Umbilical cord (tissue), 2 donors: ENCODE results near the gene ZNF652. TPM values are rescaled to one million over a fixed set of nuclear protein-coding genes. Genes with fewer than 3 reads are reported as not detected.
"Not testable (repeated sequence)": the region's sequence is repeated elsewhere in the genome, so short reads cannot be mapped to it uniquely, and the experiment has no call there.

Experiments
- DNase-seq: peaks from one replicate; pipeline ENCODE4 v3.0.0-alpha.2; 2015; ENCODE audit warnings: low spot score
- total RNA-seq: library from RNA; depleted of rRNA; stranded (reverse); fragments of >200 nt; gene quantifications from one replicate; pipeline ENCODE4 v1.2.3, GENCODE V29; 2014; ENCODE audit warnings: low replicate concordance; ENCODE audit not compliant: insufficient read depth

The ZNF652 gene
- total RNA-seq, 1 donor from 2014 or later, result 16.6 TPM

DNA sequence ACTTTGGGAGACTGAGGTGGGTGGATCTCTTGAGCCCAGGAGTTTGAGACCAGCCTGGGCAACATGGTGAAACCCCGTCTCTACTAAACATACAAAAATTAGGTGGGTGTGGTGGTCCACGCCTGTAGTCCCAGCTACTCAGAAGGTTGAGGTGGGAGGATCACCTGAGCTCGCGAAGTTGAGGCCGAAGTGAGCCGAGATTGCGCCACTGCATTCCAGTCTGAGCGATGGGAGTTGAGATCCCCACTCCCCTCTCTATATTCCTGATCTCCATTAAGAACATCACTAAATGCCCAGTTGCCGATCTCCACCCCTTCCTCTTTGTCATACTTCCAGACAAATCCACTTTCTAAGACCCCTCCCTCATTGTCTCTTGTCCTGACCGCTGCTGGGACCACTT is 24.3 kb upstream of the ZNF652 start:
- no peak for DNase-seq

- no peak for DNase-seq
Observed at GRCh38 chr17:49384951-49385350, 22.9 kb upstream of the ZNF652 start.

- DNase-seq, result no peak
Observed at GRCh38 chr17:49383060-49383459, 21.0 kb upstream of the ZNF652 start.

- DNase-seq, result no peak
Observed at GRCh38 chr17:49382556-49382955, 20.5 kb upstream of the ZNF652 start.

DNA sequence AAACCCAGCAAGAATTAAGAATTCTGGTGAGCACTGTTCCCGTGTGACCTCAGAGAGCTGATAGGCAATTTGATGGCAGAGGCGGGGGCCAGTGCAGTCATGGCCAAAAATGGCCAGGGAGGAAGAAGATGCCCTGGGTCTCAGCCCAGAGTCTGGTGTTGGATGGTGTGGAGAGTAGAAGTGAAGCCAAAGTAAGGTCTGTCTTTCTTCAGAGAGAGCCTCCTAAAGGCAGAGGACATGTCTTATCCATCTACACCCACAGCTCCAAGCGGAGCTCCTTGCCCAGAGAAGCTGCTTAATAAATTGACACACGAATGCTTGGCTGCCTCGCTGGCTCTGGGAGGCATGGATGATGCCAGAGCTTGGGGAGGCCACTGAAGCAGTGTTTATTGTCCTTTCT is 19.7 kb upstream of the ZNF652 start:
- DNase-seq, result no peak

DNA sequence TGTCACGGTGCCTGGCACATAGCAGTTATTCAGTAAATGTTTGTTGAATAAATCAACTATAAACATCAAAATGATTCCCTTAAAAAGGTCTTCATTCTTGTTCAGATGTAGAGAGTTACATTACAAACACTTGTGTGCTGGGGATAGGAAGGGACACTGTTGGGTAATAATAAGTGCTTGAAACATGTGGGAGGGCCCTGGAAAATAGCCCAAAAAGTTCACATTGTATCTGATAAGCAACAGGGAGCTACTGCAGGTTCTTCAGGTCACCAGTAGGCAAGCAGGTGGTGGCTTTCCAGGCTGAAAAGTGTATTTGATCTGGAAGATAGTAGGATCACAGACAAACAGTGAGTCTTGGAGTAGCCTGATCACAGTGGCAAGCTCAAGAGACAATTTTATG is 19.0 kb upstream of the ZNF652 start:
- DNase-seq, result no peak

DNA sequence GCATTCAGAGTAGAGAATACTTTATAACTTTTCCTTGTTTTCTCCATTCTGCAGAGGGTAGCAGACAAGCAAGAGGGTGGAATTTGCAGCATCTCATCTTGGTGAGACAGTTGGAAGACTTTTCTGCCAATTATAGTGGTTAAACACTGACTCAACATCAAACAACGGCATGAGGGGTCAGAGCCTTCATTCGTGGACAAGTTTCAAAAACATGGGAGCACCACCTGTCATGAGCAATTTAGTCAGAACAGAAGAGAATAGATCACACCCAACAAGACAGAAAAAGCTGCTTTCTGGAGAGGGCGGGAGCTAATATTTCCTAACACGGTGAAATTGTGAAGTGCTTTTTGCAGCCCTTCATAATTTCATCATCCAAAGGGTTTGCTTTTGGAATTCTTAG is 17.9 kb upstream of the ZNF652 start:
- DNase-seq, result no peak

DNA sequence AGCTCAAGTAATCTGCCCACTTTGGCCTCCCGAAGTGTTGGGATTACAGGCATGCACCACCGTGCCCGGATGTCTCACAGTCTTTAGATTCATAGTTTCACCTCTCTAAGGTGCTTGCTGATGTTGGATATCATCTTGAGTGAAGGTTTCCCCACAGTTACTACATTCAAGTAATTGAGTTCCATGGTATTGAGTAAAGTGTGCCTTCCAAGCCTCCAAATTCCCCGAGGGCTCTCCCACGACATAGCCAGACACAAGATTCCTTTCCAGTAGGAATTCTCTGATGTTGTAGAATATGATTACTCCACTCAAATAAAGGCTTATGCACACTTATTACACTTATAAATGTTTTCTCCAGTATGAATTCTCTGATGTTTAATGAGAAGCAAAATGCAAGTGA is 16.3 kb upstream of the ZNF652 start:
- DNase-seq, result no peak

DNA sequence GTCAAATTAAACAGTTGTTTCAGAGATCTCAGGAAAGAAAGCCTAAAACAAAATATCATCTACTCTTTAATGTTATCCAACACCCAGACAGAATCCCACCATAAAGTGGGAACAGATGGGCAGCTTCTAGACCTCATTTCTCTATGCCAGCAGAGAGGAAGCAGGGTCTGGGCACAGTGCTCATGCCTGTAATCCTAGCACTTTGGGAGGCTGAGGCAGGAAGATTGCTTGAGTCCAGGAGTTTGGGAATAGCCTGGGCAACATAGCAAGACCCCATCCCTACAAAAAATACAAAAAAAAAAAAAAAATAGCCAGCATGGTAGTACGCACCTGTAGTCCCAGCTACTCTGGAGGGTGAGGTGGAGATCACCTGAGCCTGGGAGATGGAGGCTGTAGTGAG is 13.5 kb upstream of the ZNF652 start:
- DNase-seq, result no peak

DNA sequence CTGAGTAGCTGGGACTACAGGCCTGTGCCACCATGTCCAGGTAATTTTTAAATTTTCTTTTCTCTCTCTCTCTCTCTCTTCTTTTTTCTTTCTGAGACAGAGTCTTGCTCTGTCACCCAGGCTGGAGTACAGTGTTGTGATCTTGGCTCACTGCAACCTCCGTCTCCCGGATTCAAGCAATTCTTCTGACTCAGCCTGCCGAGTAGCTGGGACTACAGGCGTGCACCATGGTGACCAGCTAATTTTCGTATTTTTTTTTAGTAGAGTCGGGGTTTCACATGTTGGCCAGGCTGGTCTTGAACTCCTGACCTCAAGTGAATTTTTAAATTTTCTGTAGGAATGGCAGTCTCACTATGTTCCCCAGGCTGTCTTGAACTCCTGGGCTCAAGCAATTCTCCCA is 11.1 kb upstream of the ZNF652 start:
- no peak for DNase-seq

- no peak for DNase-seq
Observed at GRCh38 chr17:49372425-49372824, 10.4 kb upstream of the ZNF652 start.

DNA sequence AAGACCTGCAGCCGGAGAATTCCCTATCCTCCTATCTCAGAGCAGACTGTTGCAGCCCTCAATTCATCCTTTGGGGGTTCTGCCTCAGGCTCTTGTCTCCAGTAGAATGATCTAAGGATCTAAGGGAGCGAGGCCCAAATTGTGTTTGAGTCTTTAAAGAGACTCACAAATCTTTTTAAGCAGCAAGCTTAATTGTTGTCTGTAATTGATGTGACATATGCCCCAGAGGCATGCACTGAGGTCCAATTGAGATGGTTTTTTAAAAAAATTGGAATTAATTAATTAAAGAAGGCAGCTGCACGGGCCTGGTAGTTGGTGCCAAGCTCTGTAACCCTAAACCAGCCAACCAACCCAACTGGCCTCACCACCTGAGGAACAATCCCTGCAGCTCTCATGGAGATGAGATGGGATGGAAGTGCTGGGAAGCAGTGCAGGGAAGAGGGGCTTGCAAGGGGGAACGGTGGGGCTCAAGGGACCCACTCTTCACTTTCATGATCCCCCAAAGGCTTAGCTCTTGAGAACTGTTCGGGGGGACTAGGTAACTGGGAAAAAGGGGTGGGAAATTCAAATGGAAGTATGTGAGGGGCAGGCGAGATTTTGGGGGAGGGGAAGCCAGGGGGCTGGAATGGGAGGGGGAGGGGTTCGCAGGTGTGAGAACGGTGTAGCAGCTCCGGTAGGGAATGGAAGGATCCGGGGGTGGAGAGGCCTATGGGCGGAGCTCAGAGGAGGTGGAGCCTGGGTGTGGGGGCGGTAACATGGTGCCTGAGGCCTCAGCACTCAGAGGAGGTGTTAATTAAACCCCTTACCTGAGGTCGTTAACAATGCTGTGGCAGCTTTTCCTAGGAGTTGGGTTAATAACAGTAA is 9.2 kb upstream of the ZNF652 start:
- no peak for DNase-seq

- DNase-seq, result no peak
Observed at GRCh38 chr17:49369760-49370159, 7.7 kb upstream of the ZNF652 start.

- no peak for DNase-seq
Observed at GRCh38 chr17:49369089-49369488, 7.0 kb upstream of the ZNF652 start.

- DNase-seq, result no peak
Observed at GRCh38 chr17:49365667-49366066, 3.6 kb upstream of the ZNF652 start.

DNA sequence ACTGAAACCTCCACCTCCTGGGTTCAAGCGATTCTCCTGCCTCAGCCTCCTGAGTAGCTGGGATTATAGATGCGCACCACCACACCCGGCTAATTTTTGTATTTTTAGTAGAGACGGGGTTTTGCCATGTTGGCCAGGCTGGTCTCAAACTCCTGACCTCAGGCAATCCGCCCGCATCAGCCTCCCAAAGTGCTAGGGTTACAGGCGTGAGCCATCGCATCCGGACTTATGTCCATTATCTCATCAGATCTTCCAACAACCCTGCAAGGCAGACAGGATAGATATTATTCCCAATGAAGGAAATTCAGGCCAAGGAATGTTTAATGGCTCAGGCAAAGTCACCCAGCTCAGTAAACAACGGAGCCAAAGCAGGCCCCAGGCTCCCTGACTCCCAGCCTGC is 3.1 kb upstream of the ZNF652 start:
- DNase-seq, result not testable (repeated sequence)

DNA sequence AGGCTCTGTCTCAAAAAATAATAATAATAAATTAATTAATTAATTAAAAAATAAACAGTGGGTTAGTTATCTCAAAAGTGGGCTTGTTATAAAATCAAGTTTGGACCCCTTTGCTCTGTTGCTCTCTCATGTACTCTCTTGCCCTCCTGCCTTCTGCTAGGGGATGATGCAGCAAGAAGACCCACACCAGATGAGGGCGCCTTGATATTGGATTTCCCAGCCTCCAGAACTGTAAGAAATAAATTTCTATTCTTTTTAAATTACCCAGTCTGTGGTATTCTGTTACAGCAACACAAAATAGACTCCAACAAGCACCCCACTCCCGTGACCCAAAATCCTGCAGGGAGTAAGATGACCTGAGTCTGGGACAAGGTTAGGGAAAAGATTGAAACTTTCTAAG is 2.1 kb upstream of the ZNF652 start:
- DNase-seq, result no peak

DNA sequence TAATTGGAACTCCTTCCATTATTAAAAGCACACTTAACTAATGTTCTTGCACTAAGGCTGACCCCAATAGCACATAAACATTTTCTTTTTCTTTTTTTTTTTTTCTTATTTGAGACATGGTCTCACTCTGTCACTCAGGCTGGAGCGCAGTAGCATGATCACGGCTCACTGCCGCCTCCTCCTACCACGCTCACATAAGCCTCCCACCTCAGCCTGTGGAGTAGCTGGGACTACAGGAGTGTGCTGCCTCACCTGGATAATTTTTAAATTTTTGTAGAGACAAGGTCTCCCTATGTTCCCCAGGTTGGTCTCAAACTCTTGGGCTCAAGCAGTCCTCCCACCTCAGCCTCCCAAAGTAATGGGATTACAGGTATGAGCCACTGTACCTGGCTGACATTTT is 1.2 kb upstream of the ZNF652 start:
- DNase-seq, result no peak

DNA sequence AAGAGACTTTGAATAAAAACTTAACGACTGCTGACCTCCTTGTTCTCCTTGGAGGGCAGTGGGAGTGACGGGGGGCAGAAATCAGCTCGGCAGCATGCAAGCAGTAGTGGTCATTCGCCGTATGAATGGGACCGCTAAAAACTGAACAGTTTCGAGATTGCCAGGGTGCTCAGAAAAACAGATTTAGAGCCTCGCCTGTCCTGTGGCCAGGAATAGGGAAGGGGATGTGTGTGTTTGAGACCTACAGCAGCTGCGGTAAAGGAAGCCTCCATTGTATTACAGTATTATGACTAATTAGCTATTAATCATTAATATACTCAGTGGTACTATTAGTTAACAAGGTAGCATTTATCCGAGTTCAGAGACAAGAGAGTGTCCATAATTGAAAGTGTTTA is 670 bp upstream of the ZNF652 start:
- no peak for DNase-seq

- peak; percentile 48 for DNase-seq
Observed at GRCh38 chr17:49361129-49361901, 735 bp downstream of the ZNF652 start.

GRCh38 chr17:49360796-49361128 is 1.3 kb downstream of the ZNF652 start:
- DNase-seq, result no peak

DNA sequence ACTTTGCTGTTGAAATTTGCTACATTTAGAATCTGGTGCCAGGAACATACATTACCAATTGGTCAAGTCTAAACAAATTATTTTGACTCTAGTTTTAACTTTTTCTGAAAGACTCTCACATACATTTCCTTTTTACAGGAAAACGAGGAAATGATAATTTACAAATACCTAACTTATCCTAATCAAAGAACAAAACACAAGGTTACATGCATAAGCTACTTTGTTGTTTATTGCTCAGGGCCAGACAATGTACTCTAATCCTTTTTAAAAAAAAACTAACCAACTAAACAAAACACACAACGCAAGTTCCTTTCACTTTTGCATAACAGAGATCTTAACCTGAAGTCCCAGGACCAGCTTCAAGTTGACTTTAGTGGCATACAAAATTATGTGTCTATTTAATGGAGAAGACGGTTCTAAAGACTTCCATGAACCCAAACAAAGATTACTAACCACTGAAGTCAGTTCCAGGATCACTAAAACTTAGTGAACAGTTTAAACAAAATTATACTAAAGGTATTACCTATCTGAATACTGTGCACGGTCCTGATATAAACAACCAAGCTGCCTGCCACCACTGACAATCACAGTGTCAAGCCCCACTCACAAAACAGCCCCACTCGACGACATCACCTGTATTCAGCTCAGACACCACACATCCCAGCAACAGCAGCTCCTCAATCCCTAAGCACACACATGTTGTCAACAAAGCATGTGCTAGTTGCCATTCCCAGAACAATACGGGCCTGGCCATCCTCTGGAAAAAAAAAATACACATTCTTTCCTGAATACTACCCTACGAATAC is 1.9 kb downstream of the ZNF652 start:
- no peak for DNase-seq
